Testis (tissue), 2 donors: ENCODE measurements around the gene SSC4D.

Source experiments
- POLR2A ChIP-seq: fragments of 450-650 bp; IDR thresholded peaks from one replicate; pipeline ENCODE4 v1.6.1; 2017; ENCODE audit warnings: antibody characterized with exemption, mild to moderate bottlenecking, moderate library complexity
- TF ChIP-seq, protein P1 (sequence below), 3 experiments: fragments of 450-650 bp in 2 of 3; fragments of 200-600 bp in 1 of 3; sonication (generic) in 1 of 3; IDR thresholded peaks; one replicate each; pipeline ENCODE4 v1.5.1; 2016 to 2019; ENCODE audit warnings: antibody characterized with exemption in 3 of 3, mild to moderate bottlenecking in 2 of 3, moderate library complexity in 1 of 3

DNA sequence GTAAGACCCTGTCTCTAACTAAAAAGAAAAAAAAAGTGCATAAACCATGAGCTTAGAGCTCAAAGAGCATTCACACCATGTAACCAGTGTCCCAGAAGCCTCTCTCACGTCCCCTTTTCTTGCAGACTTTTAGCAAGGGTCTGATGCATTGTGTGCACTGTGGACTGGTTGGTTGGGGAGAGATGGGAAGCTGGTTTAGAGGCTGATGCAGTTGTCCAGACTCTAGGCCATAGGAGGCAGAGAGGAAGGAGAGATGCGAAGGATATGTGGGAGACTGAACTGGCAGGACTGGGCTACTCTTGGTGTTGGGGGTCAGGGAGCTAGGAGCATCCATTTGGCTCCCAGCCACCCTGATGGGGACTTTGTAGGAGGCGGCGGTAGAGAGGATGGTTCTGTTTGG is 1.8 kb downstream of the SSC4D start:
- TF ChIP-seq, protein P1, sequence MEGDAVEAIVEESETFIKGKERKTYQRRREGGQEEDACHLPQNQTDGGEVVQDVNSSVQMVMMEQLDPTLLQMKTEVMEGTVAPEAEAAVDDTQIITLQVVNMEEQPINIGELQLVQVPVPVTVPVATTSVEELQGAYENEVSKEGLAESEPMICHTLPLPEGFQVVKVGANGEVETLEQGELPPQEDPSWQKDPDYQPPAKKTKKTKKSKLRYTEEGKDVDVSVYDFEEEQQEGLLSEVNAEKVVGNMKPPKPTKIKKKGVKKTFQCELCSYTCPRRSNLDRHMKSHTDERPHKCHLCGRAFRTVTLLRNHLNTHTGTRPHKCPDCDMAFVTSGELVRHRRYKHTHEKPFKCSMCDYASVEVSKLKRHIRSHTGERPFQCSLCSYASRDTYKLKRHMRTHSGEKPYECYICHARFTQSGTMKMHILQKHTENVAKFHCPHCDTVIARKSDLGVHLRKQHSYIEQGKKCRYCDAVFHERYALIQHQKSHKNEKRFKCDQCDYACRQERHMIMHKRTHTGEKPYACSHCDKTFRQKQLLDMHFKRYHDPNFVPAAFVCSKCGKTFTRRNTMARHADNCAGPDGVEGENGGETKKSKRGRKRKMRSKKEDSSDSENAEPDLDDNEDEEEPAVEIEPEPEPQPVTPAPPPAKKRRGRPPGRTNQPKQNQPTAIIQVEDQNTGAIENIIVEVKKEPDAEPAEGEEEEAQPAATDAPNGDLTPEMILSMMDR (IDR thresholded peaks at IDR 0.05), result no peak
- no peak for TF ChIP-seq POLR2A
